ENCODE results near the gene KL. TPM values are rescaled to one million over a fixed set of nuclear protein-coding genes. Genes with fewer than 3 reads are reported as not detected.

KL gene
- total RNA-seq, 1 experiment from 2014 or later: not detected

GRCh38 chr13:33031277-33031676, 15.1 kb downstream of the KL start (continued):
- TF ChIP-seq, protein P1, sequence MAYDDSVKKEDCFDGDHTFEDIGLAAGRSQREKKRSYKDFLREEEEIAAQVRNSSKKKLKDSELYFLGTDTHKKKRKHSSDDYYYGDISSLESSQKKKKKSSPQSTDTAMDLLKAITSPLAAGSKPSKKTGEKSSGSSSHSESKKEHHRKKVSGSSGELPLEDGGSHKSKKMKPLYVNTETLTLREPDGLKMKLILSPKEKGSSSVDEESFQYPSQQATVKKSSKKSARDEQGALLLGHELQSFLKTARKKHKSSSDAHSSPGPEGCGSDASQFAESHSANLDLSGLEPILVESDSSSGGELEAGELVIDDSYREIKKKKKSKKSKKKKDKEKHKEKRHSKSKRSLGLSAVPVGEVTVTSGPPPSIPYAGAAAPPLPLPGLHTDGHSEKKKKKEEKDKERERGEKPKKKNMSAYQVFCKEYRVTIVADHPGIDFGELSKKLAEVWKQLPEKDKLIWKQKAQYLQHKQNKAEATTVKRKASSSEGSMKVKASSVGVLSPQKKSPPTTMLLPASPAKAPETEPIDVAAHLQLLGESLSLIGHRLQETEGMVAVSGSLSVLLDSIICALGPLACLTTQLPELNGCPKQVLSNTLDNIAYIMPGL (CRISPR knock-in tag; IDR thresholded peaks at IDR 0.05): no peak
- TF ChIP-seq ATF1 (CRISPR knock-in tag; IDR thresholded peaks at IDR 0.05) (no peak), ZNF396 (CRISPR knock-in tag; IDR thresholded peaks at IDR 0.05; ENCODE audit: borderline replicate concordance) (no peak), ZNF532 (CRISPR knock-in tag; IDR thresholded peaks at IDR 0.05; ENCODE audit: borderline replicate concordance) (no peak), ZMAT4 (CRISPR knock-in tag; IDR thresholded peaks at IDR 0.05) (no peak)
- TF ChIP-seq, protein P2, sequence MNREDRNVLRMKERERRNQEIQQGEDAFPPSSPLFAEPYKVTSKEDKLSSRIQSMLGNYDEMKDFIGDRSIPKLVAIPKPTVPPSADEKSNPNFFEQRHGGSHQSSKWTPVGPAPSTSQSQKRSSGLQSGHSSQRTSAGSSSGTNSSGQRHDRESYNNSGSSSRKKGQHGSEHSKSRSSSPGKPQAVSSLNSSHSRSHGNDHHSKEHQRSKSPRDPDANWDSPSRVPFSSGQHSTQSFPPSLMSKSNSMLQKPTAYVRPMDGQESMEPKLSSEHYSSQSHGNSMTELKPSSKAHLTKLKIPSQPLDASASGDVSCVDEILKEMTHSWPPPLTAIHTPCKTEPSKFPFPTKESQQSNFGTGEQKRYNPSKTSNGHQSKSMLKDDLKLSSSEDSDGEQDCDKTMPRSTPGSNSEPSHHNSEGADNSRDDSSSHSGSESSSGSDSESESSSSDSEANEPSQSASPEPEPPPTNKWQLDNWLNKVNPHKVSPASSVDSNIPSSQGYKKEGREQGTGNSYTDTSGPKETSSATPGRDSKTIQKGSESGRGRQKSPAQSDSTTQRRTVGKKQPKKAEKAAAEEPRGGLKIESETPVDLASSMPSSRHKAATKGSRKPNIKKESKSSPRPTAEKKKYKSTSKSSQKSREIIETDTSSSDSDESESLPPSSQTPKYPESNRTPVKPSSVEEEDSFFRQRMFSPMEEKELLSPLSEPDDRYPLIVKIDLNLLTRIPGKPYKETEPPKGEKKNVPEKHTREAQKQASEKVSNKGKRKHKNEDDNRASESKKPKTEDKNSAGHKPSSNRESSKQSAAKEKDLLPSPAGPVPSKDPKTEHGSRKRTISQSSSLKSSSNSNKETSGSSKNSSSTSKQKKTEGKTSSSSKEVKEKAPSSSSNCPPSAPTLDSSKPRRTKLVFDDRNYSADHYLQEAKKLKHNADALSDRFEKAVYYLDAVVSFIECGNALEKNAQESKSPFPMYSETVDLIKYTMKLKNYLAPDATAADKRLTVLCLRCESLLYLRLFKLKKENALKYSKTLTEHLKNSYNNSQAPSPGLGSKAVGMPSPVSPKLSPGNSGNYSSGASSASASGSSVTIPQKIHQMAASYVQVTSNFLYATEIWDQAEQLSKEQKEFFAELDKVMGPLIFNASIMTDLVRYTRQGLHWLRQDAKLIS (CRISPR knock-in tag; IDR thresholded peaks at IDR 0.05; ENCODE audit: borderline replicate concordance): no peak
- TF ChIP-seq, protein P3, sequence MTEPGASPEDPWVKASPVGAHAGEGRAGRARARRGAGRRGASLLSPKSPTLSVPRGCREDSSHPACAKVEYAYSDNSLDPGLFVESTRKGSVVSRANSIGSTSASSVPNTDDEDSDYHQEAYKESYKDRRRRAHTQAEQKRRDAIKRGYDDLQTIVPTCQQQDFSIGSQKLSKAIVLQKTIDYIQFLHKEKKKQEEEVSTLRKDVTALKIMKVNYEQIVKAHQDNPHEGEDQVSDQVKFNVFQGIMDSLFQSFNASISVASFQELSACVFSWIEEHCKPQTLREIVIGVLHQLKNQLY (CRISPR knock-in tag; IDR thresholded peaks at IDR 0.05): no peak

GRCh38 chr13:33032037-33032625, 15.9 kb downstream of the KL start:
- Mint-ChIP-seq H3K4me3 (no peak overlapping the region), H3K36me3 (no peaks in the 10 kb centered on the region), H3K9me3 (no peaks in the 10 kb centered on the region), H3K27ac (no peak overlapping the region), H3K27me3 (ENCODE audit: low read depth) (no peaks in the 10 kb centered on the region), H3K4me1 (peaks cover 7% of the 10 kb centered on the region)
- no peak for DNase-seq (ENCODE audit: low spot score)
- TF ChIP-seq, protein P2 (CRISPR knock-in tag; IDR thresholded peaks at IDR 0.05; ENCODE audit: borderline replicate concordance): no peak
- TF ChIP-seq ZBTB21 (CRISPR knock-in tag; IDR thresholded peaks at IDR 0.05; ENCODE audit: borderline replicate concordance) (no peak), ZNF671 (CRISPR knock-in tag; IDR thresholded peaks at IDR 0.05) (no peak), E2F1 (CRISPR knock-in tag; IDR thresholded peaks at IDR 0.05) (no peak), SMAD4 (CRISPR knock-in tag; IDR thresholded peaks at IDR 0.05) (no peak), JAZF1 (CRISPR knock-in tag; IDR thresholded peaks at IDR 0.05) (no peak)
- POLR2A ChIA-PET: no interaction called here
- CTCF ChIA-PET: no interaction called here
- ATAC-seq: no peak
